Breast epithelium (tissue), 4 donors: Measurements from ENCODE around the gene C1QTNF5. TPM values are rescaled to one million over a fixed set of nuclear protein-coding genes. Genes with fewer than 3 reads are reported as not detected.

Experiments
- DNase-seq, 2 donors: peaks; one replicate each; pipeline ENCODE4 v3.0.0-alpha.2; 2019; ENCODE audit warnings: low spot score in 2 of 2
- H3K27ac ChIP-seq, 2 donors: fragments of 200-600 bp; sonication (generic) in 1 of 2; one replicate each; pipeline ENCODE4 v1.5.1; 2016 to 2019; ENCODE audit warnings: mild to moderate bottlenecking in 1 of 2
- H3K27me3 ChIP-seq, 2 donors: fragments of 200-600 bp; sonication (generic) in 1 of 2; one replicate each; pipeline versions ENCODE4 v1.5.1 to v1.6.0; 2017 to 2019; ENCODE audit warnings: control low read depth in 1 of 2, mild to moderate bottlenecking in 1 of 2
- H3K36me3 ChIP-seq: fragments of 200-600 bp; one replicate; pipeline ENCODE4 v1.5.1; 2019
- H3K4me1 ChIP-seq, 2 donors: fragments of 200-600 bp; sonication (generic); one replicate each; pipeline ENCODE4 v1.5.1; 2016 to 2019; ENCODE audit warnings: control low read depth in 1 of 2
- H3K4me3 ChIP-seq, 3 donors: fragments of 200-600 bp; sonication (generic); 1 replicate in 2 of 3; 2 replicates in 1 of 3; pipeline ENCODE4 v1.5.1; 2016 to 2019; ENCODE audit warnings: mild to moderate bottlenecking in 3 of 3, moderate library complexity in 2 of 3
- H3K9me3 ChIP-seq, 2 donors: fragments of 200-600 bp; sonication (generic) in 1 of 2; one replicate each; pipeline ENCODE4 v1.5.1; 2016 to 2019; ENCODE audit warnings: control low read depth in 1 of 2
- CTCF ChIP-seq, 3 donors: fragments of 450-650 bp; IDR thresholded peaks; one replicate each; pipeline ENCODE4 v1.5.1; 2016 to 2017; ENCODE audit warnings: antibody characterized with exemption in 3 of 3, mild to moderate bottlenecking in 3 of 3, moderate library complexity in 3 of 3
- POLR2A ChIP-seq: fragments of 450-650 bp; IDR thresholded peaks from one replicate; pipeline ENCODE4 v1.6.1; 2016; ENCODE audit warnings: antibody characterized with exemption, mild to moderate bottlenecking, moderate library complexity
- POLR2AphosphoS5 ChIP-seq, 3 donors: sonication (generic); formaldehyde crosslinking; IDR thresholded peaks; one replicate each; pipeline ENCODE4 v1.6.1; 2017; ENCODE audit warnings: antibody characterized with exemption in 3 of 3
- intact Hi-C: fragments of 100-400 bp; cut with DNase I; formaldehyde crosslinking; loops from one replicate; pipeline ENCODE4 v1.15.1; 2023; ENCODE audit warnings: low total_unique reads
- total RNA-seq, 3 donors: library from RNA; depleted of rRNA; stranded (reverse); fragments of >200 nt; gene quantifications; one replicate each; pipeline ENCODE4 v1.1.0, GENCODE V29; 2016

The C1QTNF5 gene
- total RNA-seq, 3 donors from 2014 or later: 14.3 to 55.0 (median 38.0) TPM

DNA sequence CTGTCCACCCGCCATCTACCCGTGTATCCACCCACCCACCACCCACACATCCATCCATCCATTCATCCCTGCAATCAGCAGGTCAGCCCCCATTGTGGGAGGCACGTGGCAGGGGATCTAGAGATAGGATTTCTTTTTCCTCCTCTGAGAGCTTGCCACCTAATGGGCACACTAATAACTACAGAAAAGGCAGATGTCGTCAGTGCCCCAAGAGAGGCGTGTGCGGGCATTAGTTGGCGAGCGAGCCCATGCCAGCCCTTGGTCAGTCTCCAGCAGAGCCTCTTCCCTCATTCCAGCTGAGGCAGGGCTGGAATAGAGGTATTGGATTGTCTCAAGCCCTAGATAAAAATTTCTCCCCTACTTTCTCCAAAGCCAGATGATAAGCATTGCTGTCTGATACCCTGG lies 31.1 kb upstream of the C1QTNF5 start:
- intact Hi-C loops: no loop called here
- Histone ChIP-seq H3K27me3 (no peaks in the 10 kb centered on the region), H3K27ac (no peak overlapping the region), H3K4me3 (no peak overlapping the region), H3K9me3 (no peaks in the 10 kb centered on the region), H3K4me1 (peaks cover 24% of the 10 kb centered on the region in 2 donors), H3K36me3 (no peaks in the 10 kb centered on the region)
- DNase-seq: peak in 1 of 2 donors; percentile 50
- peak in 2 of 3 donors; percentile 24 to 32 for TF ChIP-seq CTCF (IDR thresholded peaks at IDR 0.05)
- TF ChIP-seq POLR2A: no peak

DNA sequence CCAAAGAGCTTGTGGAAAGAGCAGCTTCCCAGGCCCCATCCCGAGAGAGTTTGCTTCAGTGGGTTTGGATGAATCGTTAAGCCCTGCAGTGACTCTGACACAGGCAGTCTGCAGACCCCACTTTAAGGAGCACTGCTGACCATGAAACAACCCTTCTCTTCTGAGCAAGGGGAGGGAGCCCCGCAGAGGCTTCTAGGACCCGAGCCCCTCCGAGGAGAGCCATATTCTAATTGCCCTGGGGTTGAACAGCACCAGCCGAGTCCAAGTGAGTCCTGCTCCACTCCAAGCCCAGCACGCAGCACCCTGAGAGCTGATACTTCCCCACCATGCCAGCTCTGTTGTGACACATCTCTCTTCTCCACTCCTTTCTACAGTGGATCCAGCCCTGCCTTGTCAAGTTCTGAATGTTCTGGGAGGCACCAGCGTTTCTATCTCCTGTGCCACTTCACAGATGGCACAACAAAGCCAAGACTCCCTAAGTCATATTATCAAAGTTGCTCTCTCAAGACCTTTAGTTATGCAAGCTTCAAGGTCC lies 30.5 kb upstream of the C1QTNF5 start:
- no peak overlapping the region for H3K4me3 ChIP-seq
- no peak for TF ChIP-seq POLR2AphosphoS5 (IDR thresholded peaks at IDR 0.05)
- TF ChIP-seq POLR2A: no peak
- TF ChIP-seq CTCF (IDR thresholded peaks at IDR 0.05): no peak
- H3K4me1 ChIP-seq: peaks cover 18 to 23% of the 10 kb centered on the region in 2 donors
- H3K27me3 ChIP-seq: no peaks in the 10 kb centered on the region
- H3K9me3 ChIP-seq: no peaks in the 10 kb centered on the region
- peak in 1 of 2 donors; percentile 20 for DNase-seq
- intact Hi-C loops: no loop called here
- peak overlapping the region in 1 of 2 donors; percentile 9 for H3K27ac ChIP-seq
- no peaks in the 10 kb centered on the region for H3K36me3 ChIP-seq

DNA sequence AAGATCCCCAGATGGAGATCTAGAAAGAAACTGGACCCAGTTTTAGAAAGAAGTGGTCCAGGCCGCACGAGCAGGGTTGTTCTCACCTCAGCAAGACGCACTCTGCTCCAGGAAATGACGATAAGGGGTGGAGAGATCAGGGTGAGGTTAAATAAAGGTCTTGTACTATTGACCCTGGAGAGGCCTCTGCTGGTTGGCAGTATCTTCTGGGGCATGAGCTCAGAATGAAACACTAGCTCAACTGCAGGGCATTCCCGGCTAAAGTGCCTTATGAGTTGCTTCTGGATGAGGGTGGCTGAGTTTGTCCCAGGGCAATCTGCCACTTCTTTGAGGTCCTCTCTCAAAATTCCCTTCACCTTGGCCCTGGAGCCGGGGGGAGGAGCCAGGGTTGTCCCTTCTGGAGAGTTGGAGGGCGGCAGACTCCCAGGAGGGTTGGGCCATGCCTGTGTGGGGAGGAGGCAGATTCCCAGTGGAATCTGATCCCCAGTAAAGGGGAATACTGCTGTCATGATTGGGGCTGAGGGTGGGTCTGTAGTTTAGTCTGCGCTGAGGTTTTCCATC lies 29.9 kb upstream of the C1QTNF5 start:
- TF ChIP-seq POLR2A (no peak), POLR2AphosphoS5 (IDR thresholded peaks at IDR 0.05) (no peak), CTCF (IDR thresholded peaks at IDR 0.05) (no peak)
- H3K9me3 ChIP-seq: no peaks in the 10 kb centered on the region
- intact Hi-C loops: no loop called here
- H3K4me3 ChIP-seq: no peak overlapping the region
- peak in 1 of 2 donors; percentile 39 for DNase-seq
- H3K27me3 ChIP-seq: no peaks in the 10 kb centered on the region
- H3K27ac ChIP-seq: peak overlapping the region in 1 of 2 donors; percentile 9
- H3K36me3 ChIP-seq: no peaks in the 10 kb centered on the region
- H3K4me1 ChIP-seq: peaks cover 12 to 17% of the 10 kb centered on the region in 2 donors

- H3K4me1 ChIP-seq: peaks cover 5 to 8% of the 10 kb centered on the region in 2 donors
- H3K36me3 ChIP-seq: no peaks in the 10 kb centered on the region
- H3K27me3 ChIP-seq: no peaks in the 10 kb centered on the region
- H3K9me3 ChIP-seq: no peaks in the 10 kb centered on the region
- no peak for DNase-seq
- TF ChIP-seq POLR2A: no peak
- no peak for TF ChIP-seq CTCF (IDR thresholded peaks at IDR 0.05)
- TF ChIP-seq POLR2AphosphoS5 (IDR thresholded peaks at IDR 0.05): no peak
- intact Hi-C loops: no loop called here
- H3K27ac ChIP-seq: no peak overlapping the region
- no peak overlapping the region for H3K4me3 ChIP-seq
Measured at GRCh38 chr11:119369132-119369925, 28.6 kb upstream of the C1QTNF5 start.
